Fibroblast of lung (primary cell): ENCODE measurements around the gene NOXRED1. TPM values are rescaled to one million over a fixed set of nuclear protein-coding genes. Genes with fewer than 3 reads are reported as not detected.

Experiments
- DNase-seq, 2 donors: peaks; one replicate each; pipeline versions ENCODE4 v3.0.0 to v3.0.0-alpha.2; 2010; ENCODE audit warnings: low read depth in 2 of 2
- H2AFZ ChIP-seq: 2 replicates; pipeline ENCODE4 v1.5.1; 2012; ENCODE audit warnings: low read length, control low read depth, inconsistent platforms
- H3K27ac ChIP-seq: 2 replicates; pipeline ENCODE4 v1.5.1; 2011; ENCODE audit warnings: low read length, control low read depth; ENCODE audit not compliant: insufficient read depth
- H3K27me3 ChIP-seq: 2 replicates; pipeline ENCODE4 v1.5.1; 2011; ENCODE audit warnings: mild to moderate bottlenecking, low read length; ENCODE audit not compliant: control insufficient read depth, insufficient read depth
- H3K36me3 ChIP-seq: 2 replicates; pipeline ENCODE4 v1.5.1; 2011; ENCODE audit warnings: low read length; ENCODE audit not compliant: control insufficient read depth, insufficient read depth
- H3K4me1 ChIP-seq: 2 replicates; pipeline ENCODE4 v1.5.1; 2011; ENCODE audit warnings: low read length; ENCODE audit not compliant: control insufficient read depth, insufficient read depth; ENCODE audit errors: extremely low read depth
- H3K4me2 ChIP-seq: 2 replicates; pipeline ENCODE4 v1.5.1; 2011; ENCODE audit warnings: low read length, control low read depth; ENCODE audit not compliant: insufficient read depth; ENCODE audit errors: extremely low read depth
- H3K4me3 ChIP-seq, 4 experiments: fragments of 200-600 bp in 1 of 4; sonication (generic) in 1 of 4; replicated peaks in 1 of 4; 2 replicates each; pipeline ENCODE4 v1.5.1; 2011 to 2016; ENCODE audit warnings: low read length in 4 of 4, low read depth in 3 of 4, mild to moderate bottlenecking in 3 of 4, control low read depth in 2 of 4, inconsistent platforms in 1 of 4, mixed read lengths in 1 of 4; ENCODE audit not compliant: insufficient read depth in 1 of 4; ENCODE audit errors: control extremely low read depth in 1 of 4
- H3K79me2 ChIP-seq: 2 replicates; pipeline ENCODE4 v1.5.1; 2012; ENCODE audit warnings: mild to moderate bottlenecking, low read length, inconsistent platforms; ENCODE audit not compliant: control insufficient read depth, insufficient read depth
- H3K9ac ChIP-seq: 2 replicates; pipeline ENCODE4 v1.5.1; 2011; ENCODE audit warnings: mild to moderate bottlenecking, low read length, control low read depth; ENCODE audit not compliant: insufficient read depth
- H3K9me3 ChIP-seq: 2 replicates; pipeline ENCODE4 v1.5.1; 2012; ENCODE audit warnings: low read depth, low read length; ENCODE audit not compliant: control insufficient read depth, insufficient read depth
- H4K20me1 ChIP-seq: 2 replicates; pipeline ENCODE4 v1.5.1; 2011; ENCODE audit warnings: low read length; ENCODE audit not compliant: control insufficient read depth, insufficient read depth; ENCODE audit errors: extremely low read depth
- EZH2 ChIP-seq: IDR thresholded peaks from 2 replicates; pipeline ENCODE4 v1.5.1; 2012; ENCODE audit warnings: low read length, control low read depth, mild to moderate bottlenecking; ENCODE audit errors: missing control alignments
- polyA plus RNA-seq, 2 donors: library from polyadenylated mRNA; depleted of rRNA in 1 of 2; stranded (reverse) in 1 of 2; unstranded in 1 of 2; fragments of >200 nt; gene quantifications; 2 replicates each; pipeline ENCODE4 v1.2.1, GENCODE V29; 2011 to 2012; ENCODE audit warnings: missing spikeins in 1 of 2
- total RNA-seq: library from RNA; depleted of rRNA; stranded (reverse); fragments of >200 nt; gene quantifications from 2 replicates; pipeline ENCODE4 v1.2.1, GENCODE V29; 2014
- TF ChIP-seq, protein P1 (sequence below), 2 donors: IDR thresholded peaks in 1 of 2; conservative IDR thresholded peaks in 1 of 2; 1 replicate in 1 of 2; 2 replicates in 1 of 2; pipeline ENCODE4 v1.5.1; 2011 to 2012; ENCODE audit warnings: low read length in 2 of 2, control low read depth in 1 of 2, inconsistent platforms in 1 of 2, low read depth in 1 of 2, mild to moderate bottlenecking in 1 of 2

Gene NOXRED1
- total and polyA plus RNA-seq, 2 donors (not counting 1 experiment from before 2014, with no cell fraction given) = 0.14 to 0.83 TPM

DNA sequence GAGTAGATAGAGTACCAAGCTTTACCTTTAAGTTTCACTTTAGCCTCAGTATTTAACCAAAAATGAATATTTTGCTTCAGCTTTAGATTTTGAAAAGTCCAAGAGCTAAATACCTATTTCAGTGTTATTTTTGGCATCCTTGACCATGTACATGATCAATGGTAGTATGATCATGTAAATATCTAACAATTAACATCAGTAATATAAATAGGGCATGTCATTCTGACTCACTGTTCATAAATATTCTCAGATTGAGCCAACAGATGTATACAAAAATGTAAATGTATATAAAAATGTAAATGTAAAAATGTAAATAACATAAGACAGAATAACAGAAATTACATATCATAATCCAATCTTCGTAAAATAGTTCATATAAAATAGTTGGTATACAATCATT, 15.3 kb upstream of the NOXRED1 start:
- no peaks in the 10 kb centered on the region for H3K9me3 ChIP-seq

GRCh38 chr14:77436042-77436441, 12.7 kb upstream of the NOXRED1 start:
- TF ChIP-seq EZH2 = no peak
- TF ChIP-seq, protein P1, sequence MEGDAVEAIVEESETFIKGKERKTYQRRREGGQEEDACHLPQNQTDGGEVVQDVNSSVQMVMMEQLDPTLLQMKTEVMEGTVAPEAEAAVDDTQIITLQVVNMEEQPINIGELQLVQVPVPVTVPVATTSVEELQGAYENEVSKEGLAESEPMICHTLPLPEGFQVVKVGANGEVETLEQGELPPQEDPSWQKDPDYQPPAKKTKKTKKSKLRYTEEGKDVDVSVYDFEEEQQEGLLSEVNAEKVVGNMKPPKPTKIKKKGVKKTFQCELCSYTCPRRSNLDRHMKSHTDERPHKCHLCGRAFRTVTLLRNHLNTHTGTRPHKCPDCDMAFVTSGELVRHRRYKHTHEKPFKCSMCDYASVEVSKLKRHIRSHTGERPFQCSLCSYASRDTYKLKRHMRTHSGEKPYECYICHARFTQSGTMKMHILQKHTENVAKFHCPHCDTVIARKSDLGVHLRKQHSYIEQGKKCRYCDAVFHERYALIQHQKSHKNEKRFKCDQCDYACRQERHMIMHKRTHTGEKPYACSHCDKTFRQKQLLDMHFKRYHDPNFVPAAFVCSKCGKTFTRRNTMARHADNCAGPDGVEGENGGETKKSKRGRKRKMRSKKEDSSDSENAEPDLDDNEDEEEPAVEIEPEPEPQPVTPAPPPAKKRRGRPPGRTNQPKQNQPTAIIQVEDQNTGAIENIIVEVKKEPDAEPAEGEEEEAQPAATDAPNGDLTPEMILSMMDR (conservative IDR thresholded peaks at IDR 0.05 in 1 of 2, IDR thresholded peaks at IDR 0.05 in 1 of 2; ENCODE audit: low read depth in 1 of 2, low read length in 2 of 2) = no peak
- Histone ChIP-seq H3K9me3 (no peaks in the 10 kb centered on the region), H3K27ac (no peak overlapping the region), H3K79me2 (no peaks in the 10 kb centered on the region), H3K4me2 (no peak overlapping the region), H3K27me3 (no peaks in the 10 kb centered on the region), H3K36me3 (peaks cover 3% of the 10 kb centered on the region), H3K4me1 (peaks cover 4% of the 10 kb centered on the region), H3K4me3 (no peak overlapping the region), H4K20me1 (no peaks in the 10 kb centered on the region), H2AFZ (no peak overlapping the region), H3K9ac (no peak overlapping the region)
- DNase-seq = peak in 1 of 2 donors; percentile 16

More for the DNA sequence above, 15.3 kb upstream of the NOXRED1 start:
- no peaks in the 10 kb centered on the region for H3K27me3 ChIP-seq
- H3K36me3 ChIP-seq = peaks cover 8% of the 10 kb centered on the region
- H3K79me2 ChIP-seq = no peaks in the 10 kb centered on the region
- no peak overlapping the region for H2AFZ ChIP-seq
- no peaks in the 10 kb centered on the region for H4K20me1 ChIP-seq
- peaks cover 4% of the 10 kb centered on the region for H3K4me1 ChIP-seq
- TF ChIP-seq, protein P1 (conservative IDR thresholded peaks at IDR 0.05 in 1 of 2, IDR thresholded peaks at IDR 0.05 in 1 of 2; ENCODE audit: low read depth in 1 of 2, low read length in 2 of 2) = no peak
- TF ChIP-seq EZH2 = no peak
- H3K9ac ChIP-seq = no peak overlapping the region
- H3K27ac ChIP-seq = no peak overlapping the region
- H3K4me2 ChIP-seq = no peak overlapping the region
- H3K4me3 ChIP-seq = no peak overlapping the region
- DNase-seq = no peak

DNA sequence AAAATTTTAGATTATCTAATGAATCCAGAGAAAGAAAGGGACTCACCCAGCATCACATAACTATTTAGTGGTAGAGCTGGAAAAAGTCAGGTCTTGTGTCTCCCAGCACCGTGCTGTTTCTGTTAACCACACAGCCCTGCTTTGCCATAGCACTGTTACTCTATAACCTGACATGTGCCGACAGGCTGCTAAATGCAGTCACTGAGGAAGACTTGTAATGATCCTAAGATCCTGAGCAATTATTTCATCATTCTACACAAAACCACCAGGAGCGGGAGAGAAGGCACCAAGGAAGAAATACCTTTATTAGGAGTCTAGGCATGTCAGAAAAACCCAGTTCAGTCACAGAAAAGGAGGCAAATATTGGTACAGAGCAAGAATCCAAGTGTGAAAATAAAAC, 3.1 kb upstream of the NOXRED1 start:
- no peaks in the 10 kb centered on the region for H3K4me1 ChIP-seq
- H3K79me2 ChIP-seq = no peaks in the 10 kb centered on the region
- TF ChIP-seq, protein P1 (conservative IDR thresholded peaks at IDR 0.05 in 1 of 2, IDR thresholded peaks at IDR 0.05 in 1 of 2; ENCODE audit: low read depth in 1 of 2, low read length in 2 of 2) = no peak
- TF ChIP-seq EZH2 = no peak
- no peak overlapping the region for H3K4me3 ChIP-seq
- peaks cover 11% of the 10 kb centered on the region for H3K36me3 ChIP-seq
- H3K9ac ChIP-seq = no peak overlapping the region
- no peak overlapping the region for H3K4me2 ChIP-seq
- no peaks in the 10 kb centered on the region for H3K27me3 ChIP-seq
- no peak for DNase-seq
- no peaks in the 10 kb centered on the region for H4K20me1 ChIP-seq
- no peak overlapping the region for H3K27ac ChIP-seq
- H3K9me3 ChIP-seq = no peaks in the 10 kb centered on the region
- no peak overlapping the region for H2AFZ ChIP-seq
